OCI-LY1 (cell line): ENCODE data around the gene SPTB.
"Not testable (repeated sequence)": the region's sequence is repeated elsewhere in the genome, so short reads cannot be mapped to it uniquely, and the experiment has no call there.

Experiments used
- H2AFZ ChIP-seq: fragments of 200-600 bp; sonication (generic), shearing (Covaris generic); 2 replicates; pipeline ENCODE4 v1.6.0; 2014; ENCODE audit warnings: antibody characterized with exemption, mild to moderate bottlenecking, low read length
- H3F3A ChIP-seq: fragments of 200-600 bp; sonication (generic), shearing (Covaris generic); 2 replicates; pipeline ENCODE4 v1.6.0; 2014; ENCODE audit warnings: mild to moderate bottlenecking, antibody characterized with exemption, low read length, moderate library complexity; ENCODE audit not compliant: insufficient read depth
- H3K27ac ChIP-seq: fragments of 200-600 bp; sonication (generic); 2 replicates; pipeline ENCODE4 v1.5.1; 2014; ENCODE audit warnings: low read length, mixed run types, mild to moderate bottlenecking, low read depth; ENCODE audit not compliant: poor library complexity, severe bottlenecking
- H3K27me3 ChIP-seq: fragments of 200-600 bp; sonication (generic); 2 replicates; pipeline ENCODE4 v1.6.0; 2014; ENCODE audit warnings: antibody characterized with exemption, mild to moderate bottlenecking, low read length, moderate library complexity; ENCODE audit not compliant: insufficient read depth
- H3K36me3 ChIP-seq: fragments of 200-600 bp; sonication (generic); 2 replicates; pipeline ENCODE4 v1.6.1; 2014; ENCODE audit warnings: mild to moderate bottlenecking, antibody characterized with exemption, low read length, moderate library complexity, mixed read lengths; ENCODE audit not compliant: insufficient read depth
- H3K4me1 ChIP-seq: fragments of 200-600 bp; sonication (generic); 2 replicates; pipeline ENCODE4 v1.5.1; 2014; ENCODE audit warnings: mild to moderate bottlenecking, low read length, moderate library complexity; ENCODE audit not compliant: insufficient read depth, severe bottlenecking
- H3K4me2 ChIP-seq: fragments of 200-600 bp; sonication (generic), shearing (Covaris generic); 2 replicates; pipeline ENCODE4 v1.6.1; 2014; ENCODE audit warnings: low read length
- H3K4me3 ChIP-seq: fragments of 200-600 bp; sonication (generic); 2 replicates; pipeline ENCODE4 v1.5.1; 2014; ENCODE audit warnings: low read length, low read depth, mild to moderate bottlenecking, mixed read lengths; ENCODE audit not compliant: poor library complexity, severe bottlenecking
- H3K79me2 ChIP-seq: fragments of 200-600 bp; shearing (Covaris generic); 2 replicates; pipeline ENCODE4 v1.6.1; 2016; ENCODE audit warnings: mixed run types, low read length, mixed read lengths; ENCODE audit not compliant: insufficient read depth
- H3K9ac ChIP-seq: fragments of 200-600 bp; sonication (generic), shearing (Covaris generic); 2 replicates; pipeline ENCODE4 v1.6.1; 2014; ENCODE audit warnings: mild to moderate bottlenecking, low read length, mixed read lengths
- H3K9me2 ChIP-seq: fragments of 200-600 bp; sonication (generic), shearing (Covaris generic); 2 replicates; pipeline ENCODE4 v1.6.1; 2014; ENCODE audit warnings: low read depth, mild to moderate bottlenecking, low read length, mixed read lengths
- H3K9me3 ChIP-seq: fragments of 200-600 bp; shearing (Covaris generic); 2 replicates; pipeline ENCODE4 v1.6.1; 2014; ENCODE audit warnings: low read length, mixed read lengths
- H4K20me1 ChIP-seq: fragments of 200-600 bp; sonication (generic), shearing (Covaris generic); 2 replicates; pipeline ENCODE4 v1.6.0; 2016; ENCODE audit warnings: mild to moderate bottlenecking, low read length; ENCODE audit not compliant: insufficient read depth
- CTCF ChIP-seq: fragments of 200-600 bp; sonication (generic), shearing (Covaris generic); IDR thresholded peaks from 2 replicates; pipeline ENCODE4 v1.5.1; 2017; ENCODE audit warnings: mild to moderate bottlenecking, antibody characterized with exemption, low read length, moderate library complexity, mixed read lengths
- EZH2 ChIP-seq: fragments of 200-600 bp; sonication (generic), shearing (Covaris generic); IDR thresholded peaks from 2 replicates; pipeline ENCODE4 v1.8.0; 2017; ENCODE audit warnings: borderline replicate concordance, mixed run types, mild to moderate bottlenecking, antibody characterized with exemption, low read length, moderate library complexity, mixed read lengths

Gene SPTB

GRCh38 chr14:64914237-64915028 is 34.7 kb upstream of the SPTB start, which contains the start of gene CHURC1:
Gene CHURC1, plus strand, starts transcription at chr14:64914455. Its CDS starts 41 bp downstream, at chr14:64914496.
- Histone ChIP-seq H3K27me3 (no peaks in the 10 kb centered on the region), H3K9me3 (no peaks in the 10 kb centered on the region), H3K27ac (peak within 1 kb of the TSS; percentile 63), H3F3A (no peaks in the 10 kb centered on the region), H3K9me2 (no peaks in the 10 kb centered on the region), H3K4me1 (peaks cover 19% of the 10 kb centered on the region), H3K9ac (peak within 1 kb of the TSS; percentile 96), H3K79me2 (peaks cover 44% of the 10 kb centered on the region), H3K36me3 (peaks cover 27% of the 10 kb centered on the region), H2AFZ (peak within 1 kb of the TSS; percentile 98), H3K4me2 (peak within 1 kb of the TSS; percentile 76), H4K20me1 (no peaks in the 10 kb centered on the region), H3K4me3 (peak within 1 kb of the TSS; percentile 91)
- TF ChIP-seq CTCF (no peak), EZH2 (no peak)

- Histone ChIP-seq H3K4me1 (peaks cover 19% of the 10 kb centered on the region), H3K4me2 (peak overlapping the region; percentile 76), H3K79me2 (peaks cover 35% of the 10 kb centered on the region), H3K36me3 (peaks cover 23% of the 10 kb centered on the region), H2AFZ (peak overlapping the region; percentile 98), H3K4me3 (peak overlapping the region; percentile 91)
- H4K20me1 ChIP-seq, H3K9me2 ChIP-seq, H3K9me3 ChIP-seq, H3F3A ChIP-seq, H3K9ac ChIP-seq, H3K27ac ChIP-seq, H3K27me3 ChIP-seq: not testable (repeated sequence)
Observed at GRCh38 chr14:64913477-64913876, 33.8 kb upstream of the SPTB start.

DNA sequence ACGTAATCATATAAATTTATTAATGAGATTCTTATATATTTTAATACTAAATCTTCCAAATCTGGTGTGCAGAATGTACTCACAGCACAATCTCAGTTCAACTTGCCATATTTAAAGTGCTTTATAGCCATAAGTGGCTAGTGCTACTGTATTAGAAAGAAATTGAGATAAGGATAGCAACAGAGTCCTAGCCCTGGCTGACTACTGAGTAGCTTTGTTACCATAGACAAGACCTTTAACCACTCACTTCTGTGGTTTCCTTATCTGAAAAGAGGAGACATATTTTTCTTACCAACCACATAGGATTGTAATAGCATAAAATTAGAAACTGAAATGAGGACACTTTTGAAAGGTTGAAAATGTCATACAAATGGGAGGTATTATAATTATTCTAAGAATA is 32.6 kb upstream of the SPTB start:
- Histone ChIP-seq H3K4me3 (no peak overlapping the region), H4K20me1 (no peaks in the 10 kb centered on the region), H3K27ac (no peak overlapping the region), H3K4me2 (no peak overlapping the region), H3K9me2 (no peaks in the 10 kb centered on the region), H3K9ac (no peak overlapping the region), H3F3A (no peaks in the 10 kb centered on the region), H2AFZ (no peak overlapping the region), H3K27me3 (no peaks in the 10 kb centered on the region), H3K9me3 (no peaks in the 10 kb centered on the region), H3K4me1 (peaks cover 19% of the 10 kb centered on the region), H3K36me3 (peaks cover 14% of the 10 kb centered on the region), H3K79me2 (peaks cover 24% of the 10 kb centered on the region)
- TF ChIP-seq CTCF = no peak
- no peak for TF ChIP-seq EZH2
